Measurements from ENCODE around the gene MACROD2. TPM values are rescaled to one million over a fixed set of nuclear protein-coding genes. Genes with fewer than 3 reads are reported as not detected.

The MACROD2 gene
- total RNA-seq, 1 experiment from 2014 or later = 1.6 TPM

- Mint-ChIP-seq H3K9me3 (no peaks in the 10 kb centered on the region; a peak in 1 of 5 replicates), H3K27ac (no peak overlapping the region), H3K27me3 (ENCODE audit: low read depth) (no peaks in the 10 kb centered on the region), H3K36me3 (ENCODE audit: insufficient read depth in 1 of 3, low read depth in 3 of 3) (no peaks in the 10 kb centered on the region), H3K4me1 (no peaks in the 10 kb centered on the region), H3K4me3 (no peak overlapping the region)
- H3K9ac ChIP-seq (ENCODE audit: extremely low read depth, insufficient read length, low read length) = no peak overlapping the region
- no peak overlapping the region for H3K4ac ChIP-seq (ENCODE audit: low read depth, low read length)
- H3K23ac ChIP-seq (ENCODE audit: insufficient read length, low read depth, low read length) = no peak overlapping the region
- H2BK20ac ChIP-seq (ENCODE audit: low read depth, low read length, poor library complexity, severe bottlenecking) = no peak overlapping the region
- no peak overlapping the region for H4K8ac ChIP-seq (replicated peaks; ENCODE audit: insufficient read length, low read depth, low read length)
- H4K20me1 ChIP-seq (ENCODE audit: control insufficient read depth, insufficient read depth, insufficient read length) = no peaks in the 10 kb centered on the region
- no peaks in the 10 kb centered on the region for H3K27me3 ChIP-seq (ENCODE audit: insufficient read depth, low read length)
- no CpG with 5 or more reads among the region's 1 CpG for WGBS (ENCODE audit: extremely low coverage, insufficient read length, low lambda C conversion rate)
- no peaks in the 10 kb centered on the region for H3K9me3 ChIP-seq (ENCODE audit: control insufficient read depth, low read depth, low read length)
- H2BK5ac ChIP-seq (ENCODE audit: insufficient read length, low read length) = no peak overlapping the region
- H3K56ac ChIP-seq (ENCODE audit: insufficient read length, low read depth, low read length) = no peak overlapping the region
- H4K91ac ChIP-seq (ENCODE audit: insufficient read length, low read depth, low read length) = no peak overlapping the region
- no peak overlapping the region for H2BK15ac ChIP-seq (ENCODE audit: low read depth, low read length)
- no peak overlapping the region for H2BK12ac ChIP-seq (ENCODE audit: insufficient read length, low read depth, low read length)
- DNase-seq = no peak
- no peak overlapping the region for H3K4me2 ChIP-seq (ENCODE audit: insufficient read depth, insufficient read length, low read length)
- no peaks in the 10 kb centered on the region for H3K23me2 ChIP-seq (ENCODE audit: insufficient read length, low read depth, low read length, poor library complexity, severe bottlenecking)
- no peak overlapping the region for H3K14ac ChIP-seq (ENCODE audit: insufficient read depth, low read length)
- no peak overlapping the region for H2BK120ac ChIP-seq (ENCODE audit: low read depth, low read length, poor library complexity, severe bottlenecking)
- TF ChIP-seq CTCF (conservative IDR thresholded peaks at IDR 0.05) = no peak
- no peak overlapping the region for H2AK5ac ChIP-seq (ENCODE audit: insufficient read length, low read length)
- H3K4me1 ChIP-seq (ENCODE audit: insufficient read depth, low read length) = no peaks in the 10 kb centered on the region
- H3K79me1 ChIP-seq (ENCODE audit: insufficient read depth, low read depth, low read length, poor library complexity, severe bottlenecking) = no peaks in the 10 kb centered on the region
- H3K27ac ChIP-seq (ENCODE audit: insufficient read length, low read depth, low read length) = no peak overlapping the region
- no peak overlapping the region for H3T11ph ChIP-seq (ENCODE audit: low read length)
- H2AFZ ChIP-seq (ENCODE audit: low read length) = no peak overlapping the region
- no peak overlapping the region for H3K18ac ChIP-seq (ENCODE audit: insufficient read length, low read depth, low read length)
- no peaks in the 10 kb centered on the region for H3K79me2 ChIP-seq (ENCODE audit: insufficient read depth, low read length)
- no peak overlapping the region for H4K5ac ChIP-seq (ENCODE audit: insufficient read length, low read depth, low read length)
Measured at GRCh38 chr20:15924556-15924955, 1929.2 kb downstream of the MACROD2 start.

Data from H9 (cell line).